ENCODE results near the gene GLYATL3. TPM values are rescaled to one million over a fixed set of nuclear protein-coding genes. Genes with fewer than 3 reads are reported as not detected.

GLYATL3 gene
- total and polyA plus RNA-seq, 2 of the 4 experiments (the other 2 are of a cell fraction) = not detected

DNA sequence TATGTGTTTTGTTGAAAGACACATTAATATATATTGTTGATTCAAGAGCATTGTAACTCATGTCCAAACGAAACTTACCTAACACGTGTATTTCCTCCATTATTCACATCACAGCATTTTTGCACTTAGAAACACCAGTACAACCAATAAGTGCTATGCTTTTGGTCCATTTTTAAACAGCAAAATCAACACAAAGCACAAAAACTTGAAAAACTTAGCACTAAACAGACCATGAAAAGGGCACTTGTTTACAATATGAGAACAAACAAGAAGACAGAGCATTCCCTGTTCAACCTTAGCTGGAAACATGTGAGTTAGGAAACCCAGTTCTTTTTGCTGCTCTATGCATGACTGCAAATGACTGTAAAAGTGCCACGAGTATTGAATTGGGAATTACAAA is 9.6 kb downstream of the GLYATL3 start:
- no peaks in the 10 kb centered on the region for H3K79me1 ChIP-seq (ENCODE audit: low read depth in 1 of 2, low read length in 2 of 2)
- no peak overlapping the region for H3K4ac ChIP-seq (ENCODE audit: low read depth, low read length)
- no peak for DNase-seq
- ATAC-seq (ENCODE audit: low read depth) = no peak
- intact Hi-C loops (cut with micrococcal nuclease) (no loop called here), in situ Hi-C loops (cut with MboI; ENCODE audit: low sequenced_read_pairs) (no loop called here), dilution Hi-C loops (cut with HindIII; ENCODE audit: low sequenced_read_pairs, unreplicated experiment) (no loop called here)
- no peaks in the 10 kb centered on the region for H3K4me1 ChIP-seq (ENCODE audit: control insufficient read depth, insufficient read depth, low read length)
- H3K14ac ChIP-seq (replicated peaks; ENCODE audit: low read depth, low read length) = no peak overlapping the region
- no peak overlapping the region for H4K91ac ChIP-seq (ENCODE audit: insufficient read depth, low read depth, low read length)
- no peak overlapping the region for H3K23ac ChIP-seq (ENCODE audit: low read depth, low read length)
- no CpG with 5 or more reads among the region's 3 CpGs for WGBS, 2 experiments (ENCODE audit: extremely low coverage in 2 of 2, insufficient read length in 1 of 2)
- no peak overlapping the region for H2AK5ac ChIP-seq (ENCODE audit: low read depth, low read length)
- H2BK20ac ChIP-seq (ENCODE audit: low read depth, low read length) = no peak overlapping the region
- no peak overlapping the region for H4K5ac ChIP-seq (ENCODE audit: low read depth, low read length)
- no peak overlapping the region for H3K56ac ChIP-seq (ENCODE audit: extremely low read depth, insufficient read depth, low read length)
- no peak overlapping the region for H2AFZ ChIP-seq (replicated peaks; ENCODE audit: low read length, poor library complexity)
- H3K9ac ChIP-seq (ENCODE audit: low read depth, low read length) = no peak overlapping the region
- ChIA-PET POLR2A (ENCODE audit: unreplicated experiment) (no interaction called here), CTCF (no interaction called here)
- H3K36me3 ChIP-seq (ENCODE audit: control insufficient read depth, insufficient read depth, low read length) = no peaks in the 10 kb centered on the region
- no peaks in the 10 kb centered on the region for H4K20me1 ChIP-seq (ENCODE audit: insufficient read depth, low read length)
- no peaks in the 10 kb centered on the region for H3K9me1 ChIP-seq (ENCODE audit: insufficient read depth, low read length)
- H2AK9ac ChIP-seq (replicated peaks; ENCODE audit: low read depth, low read length, poor library complexity) = no peak overlapping the region
- no peak overlapping the region for H2BK120ac ChIP-seq (ENCODE audit: low read depth, low read length)
- H2BK15ac ChIP-seq (ENCODE audit: low read depth, low read length) = no peak overlapping the region
- TF ChIP-seq FOS (IDR thresholded peaks at IDR 0.05; ENCODE audit: low read depth, low read length) (no peak), RCOR1 (IDR thresholded peaks at IDR 0.05; ENCODE audit: insufficient replicate concordance, low read length) (no peak), MAFK (IDR thresholded peaks at IDR 0.05; ENCODE audit: low read depth, low read length) (no peak), RAD21 (IDR thresholded peaks at IDR 0.05; ENCODE audit: low read length) (no peak)
- TF ChIP-seq, protein P1, sequence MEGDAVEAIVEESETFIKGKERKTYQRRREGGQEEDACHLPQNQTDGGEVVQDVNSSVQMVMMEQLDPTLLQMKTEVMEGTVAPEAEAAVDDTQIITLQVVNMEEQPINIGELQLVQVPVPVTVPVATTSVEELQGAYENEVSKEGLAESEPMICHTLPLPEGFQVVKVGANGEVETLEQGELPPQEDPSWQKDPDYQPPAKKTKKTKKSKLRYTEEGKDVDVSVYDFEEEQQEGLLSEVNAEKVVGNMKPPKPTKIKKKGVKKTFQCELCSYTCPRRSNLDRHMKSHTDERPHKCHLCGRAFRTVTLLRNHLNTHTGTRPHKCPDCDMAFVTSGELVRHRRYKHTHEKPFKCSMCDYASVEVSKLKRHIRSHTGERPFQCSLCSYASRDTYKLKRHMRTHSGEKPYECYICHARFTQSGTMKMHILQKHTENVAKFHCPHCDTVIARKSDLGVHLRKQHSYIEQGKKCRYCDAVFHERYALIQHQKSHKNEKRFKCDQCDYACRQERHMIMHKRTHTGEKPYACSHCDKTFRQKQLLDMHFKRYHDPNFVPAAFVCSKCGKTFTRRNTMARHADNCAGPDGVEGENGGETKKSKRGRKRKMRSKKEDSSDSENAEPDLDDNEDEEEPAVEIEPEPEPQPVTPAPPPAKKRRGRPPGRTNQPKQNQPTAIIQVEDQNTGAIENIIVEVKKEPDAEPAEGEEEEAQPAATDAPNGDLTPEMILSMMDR (conservative IDR thresholded peaks at IDR 0.05; ENCODE audit: low read depth, low read length) = no peak
- TF ChIP-seq, protein P2, sequence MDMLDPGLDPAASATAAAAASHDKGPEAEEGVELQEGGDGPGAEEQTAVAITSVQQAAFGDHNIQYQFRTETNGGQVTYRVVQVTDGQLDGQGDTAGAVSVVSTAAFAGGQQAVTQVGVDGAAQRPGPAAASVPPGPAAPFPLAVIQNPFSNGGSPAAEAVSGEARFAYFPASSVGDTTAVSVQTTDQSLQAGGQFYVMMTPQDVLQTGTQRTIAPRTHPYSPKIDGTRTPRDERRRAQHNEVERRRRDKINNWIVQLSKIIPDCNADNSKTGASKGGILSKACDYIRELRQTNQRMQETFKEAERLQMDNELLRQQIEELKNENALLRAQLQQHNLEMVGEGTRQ (IDR thresholded peaks at IDR 0.05; ENCODE audit: low read depth, low read length) = no peak
- H3K18ac ChIP-seq (ENCODE audit: low read depth, low read length) = no peak overlapping the region
- H3K27me3 ChIP-seq (ENCODE audit: control insufficient read depth, insufficient read depth, low read length) = no peaks in the 10 kb centered on the region
- no peaks in the 10 kb centered on the region for H3K9me3 ChIP-seq (ENCODE audit: control insufficient read depth, insufficient read depth, low read length)
- no peak overlapping the region for H4K8ac ChIP-seq (ENCODE audit: low read depth in 2 of 2, low read length in 2 of 2)
- H3K4me3 ChIP-seq (ENCODE audit: insufficient read depth, low read depth, low read length) = no peak overlapping the region
- no peak overlapping the region for H3K4me2 ChIP-seq (ENCODE audit: low read depth, low read length)
- no peak overlapping the region for H3K27ac ChIP-seq (ENCODE audit: insufficient read depth, low read length)
- BruUV-seq (replicated peaks) = no TSS peak
- H2BK5ac ChIP-seq (ENCODE audit: low read depth, low read length, poor library complexity, severe bottlenecking) = no peak overlapping the region

Measured in IMR-90 (cell line).